ENCODE results near the gene RPP25. TPM values are rescaled to one million over a fixed set of nuclear protein-coding genes. Genes with fewer than 3 reads are reported as not detected.

Gene RPP25, protein sequence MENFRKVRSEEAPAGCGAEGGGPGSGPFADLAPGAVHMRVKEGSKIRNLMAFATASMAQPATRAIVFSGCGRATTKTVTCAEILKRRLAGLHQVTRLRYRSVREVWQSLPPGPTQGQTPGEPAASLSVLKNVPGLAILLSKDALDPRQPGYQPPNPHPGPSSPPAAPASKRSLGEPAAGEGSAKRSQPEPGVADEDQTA
- total RNA-seq: 10 to 100 TPM in 1 of 4 donors, 1 to 10 TPM in 3; 3.0 to 16.8 (median 7.0) TPM

DNA sequence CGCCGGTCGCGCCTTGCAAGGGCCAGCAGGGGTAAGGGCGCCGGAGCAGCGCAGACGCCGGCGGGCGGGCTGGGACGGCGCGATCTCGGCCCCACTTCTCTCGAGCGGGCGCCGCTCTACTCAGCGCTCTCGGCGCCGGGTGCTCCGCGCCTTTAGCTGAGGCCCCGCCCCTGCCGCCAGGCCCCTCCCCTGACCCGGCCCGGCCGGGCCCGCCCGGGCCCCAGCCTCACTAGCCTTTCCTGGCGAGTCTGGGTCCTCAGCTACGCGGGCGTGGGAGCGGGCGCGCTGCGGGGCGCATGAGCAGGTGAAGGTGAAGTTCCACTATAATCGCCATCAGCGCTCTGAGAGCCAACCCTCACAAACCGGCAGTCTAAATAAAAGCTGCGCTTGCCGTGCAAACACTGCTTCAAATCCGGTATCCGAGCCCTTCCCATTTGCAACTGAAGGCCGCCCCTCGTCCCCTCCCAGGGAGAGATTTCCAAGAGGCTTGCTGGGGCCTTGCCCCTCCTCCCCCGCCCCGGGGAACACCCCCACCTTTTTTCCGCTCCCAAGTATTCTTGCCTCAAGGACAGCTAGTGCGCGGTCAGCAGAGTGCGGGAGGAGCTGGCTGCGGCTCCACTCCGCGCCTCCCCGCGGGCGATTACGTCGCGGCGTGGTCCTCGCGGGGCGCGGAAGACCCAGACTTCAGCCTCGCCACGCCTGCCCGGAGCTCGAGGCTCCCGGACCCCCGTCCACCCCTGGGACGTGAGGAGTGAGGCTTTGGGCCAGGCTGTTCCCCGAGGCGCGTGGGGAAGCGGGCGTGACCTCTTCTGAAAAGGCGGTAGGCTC is at the start of gene RPP25:
Gene RPP25 (minus strand): TSS at position 125 of the 828 bp plus-strand sequence. CDS start 189 bp downstream, outside the sequence.
- peaks cover 4 to 20% of the 10 kb centered on the region in 2 donors for H3K27me3 ChIP-seq
- no peaks in the 10 kb centered on the region for H3K36me3 ChIP-seq
- peak; percentile 63 to 78 for DNase-seq
- intact Hi-C loops (cut with DNase I; ENCODE audit: low total_unique reads): no loop called here
- peak; percentile 61 to 62 for TF ChIP-seq POLR2A (IDR thresholded peaks at IDR 0.05)
- TF ChIP-seq, protein P1, sequence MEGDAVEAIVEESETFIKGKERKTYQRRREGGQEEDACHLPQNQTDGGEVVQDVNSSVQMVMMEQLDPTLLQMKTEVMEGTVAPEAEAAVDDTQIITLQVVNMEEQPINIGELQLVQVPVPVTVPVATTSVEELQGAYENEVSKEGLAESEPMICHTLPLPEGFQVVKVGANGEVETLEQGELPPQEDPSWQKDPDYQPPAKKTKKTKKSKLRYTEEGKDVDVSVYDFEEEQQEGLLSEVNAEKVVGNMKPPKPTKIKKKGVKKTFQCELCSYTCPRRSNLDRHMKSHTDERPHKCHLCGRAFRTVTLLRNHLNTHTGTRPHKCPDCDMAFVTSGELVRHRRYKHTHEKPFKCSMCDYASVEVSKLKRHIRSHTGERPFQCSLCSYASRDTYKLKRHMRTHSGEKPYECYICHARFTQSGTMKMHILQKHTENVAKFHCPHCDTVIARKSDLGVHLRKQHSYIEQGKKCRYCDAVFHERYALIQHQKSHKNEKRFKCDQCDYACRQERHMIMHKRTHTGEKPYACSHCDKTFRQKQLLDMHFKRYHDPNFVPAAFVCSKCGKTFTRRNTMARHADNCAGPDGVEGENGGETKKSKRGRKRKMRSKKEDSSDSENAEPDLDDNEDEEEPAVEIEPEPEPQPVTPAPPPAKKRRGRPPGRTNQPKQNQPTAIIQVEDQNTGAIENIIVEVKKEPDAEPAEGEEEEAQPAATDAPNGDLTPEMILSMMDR (IDR thresholded peaks at IDR 0.05): no peak
- peak within 1 kb of the TSS; percentile 69 to 71 for H3K27ac ChIP-seq
- no peaks in the 10 kb centered on the region for H3K9me3 ChIP-seq
- peaks cover 0 to 7% of the 10 kb centered on the region in 2 donors for H3K4me1 ChIP-seq
- peak within 1 kb of the TSS; percentile 56 to 59 for H3K4me3 ChIP-seq

DNA sequence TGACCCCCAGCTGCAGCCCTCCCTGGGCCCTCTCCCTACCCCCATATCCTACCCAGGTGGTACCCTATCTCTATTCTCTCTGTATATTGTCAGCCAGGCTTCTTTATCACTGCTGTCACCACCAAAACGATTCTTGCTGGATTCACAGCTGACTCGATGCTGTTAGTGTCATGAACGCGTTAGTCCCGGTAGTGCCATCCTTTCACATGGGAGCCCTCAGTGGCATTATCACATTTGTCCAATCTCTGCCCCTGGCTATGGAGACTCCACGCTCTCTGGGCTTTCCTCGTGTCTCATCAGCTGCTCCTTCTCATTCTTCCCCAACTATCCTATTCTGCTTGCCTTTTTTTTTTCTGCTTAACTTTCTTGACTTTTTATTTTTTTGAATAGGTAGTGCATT is 45.8 kb upstream of the RPP25 start:
- Histone ChIP-seq H3K4me3 (no peak overlapping the region), H3K27ac (no peak overlapping the region), H3K9me3 (no peaks in the 10 kb centered on the region), H3K4me1 (no peaks in the 10 kb centered on the region), H3K27me3 (no peaks in the 10 kb centered on the region), H3K36me3 (no peaks in the 10 kb centered on the region)
- intact Hi-C loops (cut with DNase I; ENCODE audit: low total_unique reads): no loop called here
- DNase-seq: no peak
- TF ChIP-seq POLR2A (IDR thresholded peaks at IDR 0.05): no peak

DNA sequence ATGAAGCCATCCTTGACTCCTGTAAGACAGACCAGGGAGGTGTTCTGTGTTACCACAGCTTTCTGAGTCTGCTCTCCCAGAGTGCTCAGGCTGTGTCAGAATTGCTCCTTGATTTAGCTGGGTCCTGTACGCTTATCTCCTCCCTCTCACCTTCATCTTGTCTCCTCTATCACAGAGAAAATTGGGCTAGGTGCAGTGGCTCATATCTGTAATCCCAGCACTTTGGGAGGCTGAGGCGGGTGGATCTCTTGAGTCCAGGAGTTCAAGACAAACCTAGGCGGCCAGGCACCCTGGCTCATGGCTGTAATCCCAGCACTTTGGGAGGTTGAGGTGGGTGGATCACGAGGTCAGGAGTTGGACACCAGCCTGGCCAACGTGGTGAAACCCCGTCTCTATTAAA is 44.7 kb upstream of the RPP25 start:
- no peaks in the 10 kb centered on the region for H3K4me1 ChIP-seq
- H3K4me3 ChIP-seq: no peak overlapping the region
- no peak for DNase-seq
- no peak for TF ChIP-seq POLR2A (IDR thresholded peaks at IDR 0.05)
- TF ChIP-seq, protein P1 (IDR thresholded peaks at IDR 0.05): no peak
- H3K9me3 ChIP-seq: no peaks in the 10 kb centered on the region
- no peaks in the 10 kb centered on the region for H3K27me3 ChIP-seq
- H3K27ac ChIP-seq: no peak overlapping the region
- H3K36me3 ChIP-seq: no peaks in the 10 kb centered on the region
- intact Hi-C loops (cut with DNase I; ENCODE audit: low total_unique reads): no loop called here

DNA sequence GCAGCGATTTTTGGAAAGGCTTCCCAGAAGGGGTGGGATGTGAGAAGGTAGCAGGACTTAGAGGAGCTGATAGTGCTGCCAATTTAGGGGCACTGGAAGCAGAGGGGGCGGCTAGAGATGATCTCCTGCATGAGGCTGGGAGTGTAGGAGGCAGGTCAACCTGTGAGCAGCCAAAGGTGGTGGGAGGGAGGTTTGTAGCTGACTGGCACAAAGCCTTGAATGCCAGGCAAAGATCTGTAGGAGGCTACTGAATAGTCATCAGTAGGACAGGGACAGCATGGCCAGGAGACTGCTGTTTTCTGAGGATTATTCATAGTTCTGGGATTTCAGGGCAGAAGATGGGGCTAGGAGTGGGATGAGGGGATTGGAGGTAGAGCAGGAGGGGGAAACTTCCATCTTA is 41.0 kb upstream of the RPP25 start:
- Histone ChIP-seq H3K4me3 (no peak overlapping the region), H3K9me3 (no peaks in the 10 kb centered on the region), H3K36me3 (no peaks in the 10 kb centered on the region), H3K4me1 (peaks cover 0 to 7% of the 10 kb centered on the region in 2 donors), H3K27me3 (no peaks in the 10 kb centered on the region), H3K27ac (no peak overlapping the region)
- intact Hi-C loops (cut with DNase I; ENCODE audit: low total_unique reads): no loop called here
- no peak for TF ChIP-seq POLR2A (IDR thresholded peaks at IDR 0.05)
- TF ChIP-seq, protein P1 (IDR thresholded peaks at IDR 0.05): no peak
- no peak for DNase-seq

DNA sequence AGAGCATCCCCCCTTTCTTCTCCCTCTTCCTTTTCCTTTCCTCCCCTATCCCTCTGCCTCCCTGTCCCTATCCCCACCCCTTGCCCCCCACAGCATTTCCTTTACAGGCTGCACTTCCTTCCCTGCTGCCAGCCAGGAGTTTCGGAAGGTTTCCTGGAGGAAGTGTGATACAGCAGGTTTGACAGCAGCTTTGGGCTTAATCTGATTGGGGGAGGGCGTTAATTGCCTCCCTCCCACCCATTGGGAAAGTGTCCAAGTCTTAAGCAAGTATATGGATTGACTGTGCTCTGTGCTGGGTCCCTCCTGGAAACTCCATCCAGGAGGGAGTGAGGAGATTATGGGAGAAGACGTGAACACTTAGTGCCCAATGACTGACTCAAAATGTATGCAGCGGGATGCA is 40.6 kb upstream of the RPP25 start:
- intact Hi-C loops (cut with DNase I; ENCODE audit: low total_unique reads): no loop called here
- H3K4me3 ChIP-seq: no peak overlapping the region
- no peaks in the 10 kb centered on the region for H3K27me3 ChIP-seq
- H3K9me3 ChIP-seq: no peaks in the 10 kb centered on the region
- no peak for DNase-seq
- no peak overlapping the region for H3K27ac ChIP-seq
- TF ChIP-seq POLR2A (IDR thresholded peaks at IDR 0.05): no peak
- TF ChIP-seq, protein P1 (IDR thresholded peaks at IDR 0.05): no peak
- H3K4me1 ChIP-seq: peaks cover 0 to 7% of the 10 kb centered on the region in 2 donors
- no peaks in the 10 kb centered on the region for H3K36me3 ChIP-seq
